Mucosa of stomach (tissue), 1 donor: ENCODE measurements around the gene POLR1H.

Experiments used
- H3K27me3 ChIP-seq: one replicate; pipeline ENCODE4 v1.7.0; 2013; ENCODE audit warnings: mild to moderate bottlenecking, low read length; ENCODE audit not compliant: control insufficient read depth, insufficient read depth
- H3K36me3 ChIP-seq: one replicate; pipeline ENCODE4 v1.7.0; 2013; ENCODE audit warnings: low read length; ENCODE audit not compliant: control insufficient read depth, insufficient read depth
- H3K4me1 ChIP-seq: one replicate; pipeline ENCODE4 v1.7.0; 2013; ENCODE audit warnings: mild to moderate bottlenecking, low read length; ENCODE audit not compliant: control insufficient read depth, insufficient read depth
- H3K4me3 ChIP-seq: one replicate; pipeline ENCODE4 v1.7.0; 2013; ENCODE audit warnings: low read length
- H3K9ac ChIP-seq: one replicate; pipeline ENCODE4 v1.7.0; 2013; ENCODE audit warnings: mild to moderate bottlenecking, low read length, moderate library complexity
- H3K9me3 ChIP-seq: one replicate; pipeline ENCODE4 v1.7.0; 2013; ENCODE audit warnings: mild to moderate bottlenecking, low read length, moderate library complexity; ENCODE audit not compliant: control insufficient read depth
- donor health status: Pancreatic carcinoma.

Gene POLR1H

GRCh38 chr6:30063315-30063714 is 2.2 kb downstream of the POLR1H start:
- H3K9ac ChIP-seq = no peak overlapping the region
- H3K4me3 ChIP-seq = no peak overlapping the region
- H3K27me3 ChIP-seq = no peaks in the 10 kb centered on the region
- no peaks in the 10 kb centered on the region for H3K36me3 ChIP-seq
- no peaks in the 10 kb centered on the region for H3K9me3 ChIP-seq
- H3K4me1 ChIP-seq = peaks cover 22% of the 10 kb centered on the region

- H3K9ac ChIP-seq = peak overlapping the region; percentile 78
- H3K36me3 ChIP-seq = no peaks in the 10 kb centered on the region
- peaks cover 22% of the 10 kb centered on the region for H3K4me1 ChIP-seq
- no peaks in the 10 kb centered on the region for H3K27me3 ChIP-seq
- H3K4me3 ChIP-seq = peak overlapping the region; percentile 89
- H3K9me3 ChIP-seq = no peaks in the 10 kb centered on the region
These were observed 5.0 kb downstream of the POLR1H start for GRCh38 chr6:30066082-30066481.

GRCh38 chr6:30066577-30067459 is 5.8 kb downstream of the POLR1H start, which contains the start of gene PPP1R11:
Gene PPP1R11, plus strand, starts transcription at chr6:30067198. Its CDS starts 213 bp downstream, at chr6:30067411.
- Histone ChIP-seq H3K27me3 (no peaks in the 10 kb centered on the region), H3K9me3 (no peaks in the 10 kb centered on the region), H3K4me1 (peaks cover 22% of the 10 kb centered on the region), H3K4me3 (peak within 1 kb of the TSS; percentile 89), H3K36me3 (no peaks in the 10 kb centered on the region), H3K9ac (peak within 1 kb of the TSS; percentile 78)

- no peaks in the 10 kb centered on the region for H3K27me3 ChIP-seq
- H3K9ac ChIP-seq = peak overlapping the region; percentile 78
- H3K9me3 ChIP-seq = no peaks in the 10 kb centered on the region
- H3K36me3 ChIP-seq = no peaks in the 10 kb centered on the region
- H3K4me3 ChIP-seq = peak overlapping the region; percentile 89
- peaks cover 22% of the 10 kb centered on the region for H3K4me1 ChIP-seq
These were observed 6.5 kb downstream of the POLR1H start for GRCh38 chr6:30067460-30068139.

- H3K4me1 ChIP-seq = peaks cover 40% of the 10 kb centered on the region
- peaks cover 29% of the 10 kb centered on the region for H3K27me3 ChIP-seq
- no peaks in the 10 kb centered on the region for H3K36me3 ChIP-seq
- no peak overlapping the region for H3K9ac ChIP-seq
- H3K4me3 ChIP-seq = no peak overlapping the region
- H3K9me3 ChIP-seq = no peaks in the 10 kb centered on the region
These were observed 10.2 kb downstream of the POLR1H start for GRCh38 chr6:30071081-30071818.

GRCh38 chr6:30071858-30072257 is 10.8 kb downstream of the POLR1H start:
- Histone ChIP-seq H3K9ac (no peak overlapping the region), H3K4me3 (no peak overlapping the region), H3K36me3 (no peaks in the 10 kb centered on the region), H3K4me1 (peaks cover 45% of the 10 kb centered on the region), H3K9me3 (no peaks in the 10 kb centered on the region), H3K27me3 (peaks cover 29% of the 10 kb centered on the region)

- Histone ChIP-seq H3K27me3 (peaks cover 29% of the 10 kb centered on the region), H3K9ac (peak overlapping the region; percentile 80), H3K9me3 (no peaks in the 10 kb centered on the region), H3K4me3 (no peak overlapping the region), H3K4me1 (peaks cover 33% of the 10 kb centered on the region), H3K36me3 (no peaks in the 10 kb centered on the region)
These were observed 12.6 kb downstream of the POLR1H start for GRCh38 chr6:30073489-30074235.

- H3K4me1 ChIP-seq = peaks cover 32% of the 10 kb centered on the region
- no peaks in the 10 kb centered on the region for H3K36me3 ChIP-seq
- peak overlapping the region; percentile 80 for H3K9ac ChIP-seq
- no peaks in the 10 kb centered on the region for H3K9me3 ChIP-seq
- peak overlapping the region; percentile 69 for H3K4me3 ChIP-seq
- peaks cover 29% of the 10 kb centered on the region for H3K27me3 ChIP-seq
These were observed 13.4 kb downstream of the POLR1H start for GRCh38 chr6:30074331-30075093.

- no peaks in the 10 kb centered on the region for H3K9me3 ChIP-seq
- H3K4me3 ChIP-seq = peak within 1 kb of the TSS; percentile 69
- no peaks in the 10 kb centered on the region for H3K36me3 ChIP-seq
- peaks cover 32% of the 10 kb centered on the region for H3K4me1 ChIP-seq
- H3K27me3 ChIP-seq = peaks cover 29% of the 10 kb centered on the region
- H3K9ac ChIP-seq = peak within 1 kb of the TSS; percentile 80
These were observed 14.2 kb downstream of the POLR1H start, which contains the start of gene RNF39 for GRCh38 chr6:30075094-30075789. Gene RNF39, minus strand, starts transcription at chr6:30075769. Its CDS starts 184 bp downstream, at chr6:30075585.

- Histone ChIP-seq H3K36me3 (no peaks in the 10 kb centered on the region), H3K27me3 (peaks cover 29% of the 10 kb centered on the region), H3K4me3 (peak overlapping the region; percentile 69), H3K9ac (peak overlapping the region; percentile 80), H3K9me3 (no peaks in the 10 kb centered on the region), H3K4me1 (peaks cover 32% of the 10 kb centered on the region)
These were observed 15.0 kb downstream of the POLR1H start for GRCh38 chr6:30075790-30076732.
